ENCODE measurements around the gene WNK3. TPM values are rescaled to one million over a fixed set of nuclear protein-coding genes. Genes with fewer than 3 reads are reported as not detected.

The WNK3 gene
- total and polyA plus RNA-seq, 2 donors (not counting 1 experiment from before 2014, with no cell fraction given), result 0.12 to 1.2 TPM

GRCh38 chrX:54180403-54180802 lies 177.4 kb downstream of the WNK3 start:
- peaks cover 20 to 24% of the 10 kb centered on the region in 2 donors for H3K4me1 ChIP-seq (ENCODE audit: control insufficient read depth in 2 of 2, insufficient read depth in 2 of 2, low read length in 2 of 2)
- WGBS (ENCODE audit: insufficient coverage), result no CpG with 5 or more reads among the region's 4 CpGs
- H2AFZ ChIP-seq (ENCODE audit: insufficient read depth, low read depth, low read length, poor library complexity, severe bottlenecking), result no peak overlapping the region
- Mint-ChIP-seq H3K9me3 (ENCODE audit: insufficient read depth) (no peaks in the 10 kb centered on the region), H3K4me1 (peaks cover 56% of the 10 kb centered on the region), H3K4me3 (peak overlapping the region; percentile 40), H3K27ac (no peak overlapping the region), H3K27me3 (no peaks in the 10 kb centered on the region)
- ChIA-PET POLR2A (no interaction called here), CTCF (no interaction called here)
- H3K9ac ChIP-seq (ENCODE audit: low read length), result no peak overlapping the region
- H3K36me3 ChIP-seq (replicated peaks in 1 of 2; ENCODE audit: control extremely low read depth in 1 of 2, control insufficient read depth in 1 of 2, extremely low read depth in 1 of 2, insufficient read depth in 2 of 2, low read length in 1 of 2), result peaks cover 0 to 7% of the 10 kb centered on the region in 2 experiments
- H3K9me3 ChIP-seq (ENCODE audit: control extremely low read depth in 1 of 3, control insufficient read depth in 2 of 3, insufficient read depth in 1 of 3, low read length in 2 of 3), result no peaks in the 10 kb centered on the region
- TF ChIP-seq CTCF (IDR thresholded peaks at IDR 0.05), result no peak
- TF ChIP-seq EZH2 (IDR thresholded peaks at IDR 0.05; ENCODE audit: borderline replicate concordance, insufficient read depth, low read depth, low read length, poor library complexity, severe bottlenecking), result no peak
- DNase-seq (no peak), ATAC-seq (ENCODE audit: low read depth) (no peak)
- H3K4me3 ChIP-seq (ENCODE audit: control extremely low read depth in 1 of 5, extremely low read depth in 1 of 5, insufficient read depth in 1 of 5, low read depth in 2 of 5, low read length in 4 of 5), result no peak overlapping the region
- no peaks in the 10 kb centered on the region for H3K27me3 ChIP-seq (replicated peaks in 1 of 4; ENCODE audit: control extremely low read depth in 1 of 4, control insufficient read depth in 3 of 4, insufficient read depth in 4 of 4, low read length in 3 of 4)
- peak overlapping the region; percentile 3 for H3K4me2 ChIP-seq (replicated peaks; ENCODE audit: low read depth, low read length, poor library complexity, severe bottlenecking)
- H3K27ac ChIP-seq (ENCODE audit: low read length in 2 of 2), result no peak overlapping the region
- H3K79me2 ChIP-seq (ENCODE audit: control insufficient read depth, insufficient read depth, low read length), result peaks cover 29% of the 10 kb centered on the region
- intact Hi-C loops (cut with micrococcal nuclease), result no loop called here
- no peaks in the 10 kb centered on the region for H4K20me1 ChIP-seq (ENCODE audit: control insufficient read depth, insufficient read depth, low read length, poor library complexity, severe bottlenecking)

- ATAC-seq (ENCODE audit: low read depth) (no peak), DNase-seq (no peak)
- no peak overlapping the region for H3K27ac ChIP-seq (ENCODE audit: low read length in 2 of 2)
- H3K27me3 ChIP-seq (replicated peaks in 1 of 4; ENCODE audit: control extremely low read depth in 1 of 4, control insufficient read depth in 3 of 4, insufficient read depth in 4 of 4, low read length in 3 of 4), result no peaks in the 10 kb centered on the region
- no peak overlapping the region for H2AFZ ChIP-seq (ENCODE audit: insufficient read depth, low read depth, low read length, poor library complexity, severe bottlenecking)
- Mint-ChIP-seq H3K27ac (no peak overlapping the region), H3K27me3 (no peaks in the 10 kb centered on the region), H3K4me3 (no peak overlapping the region), H3K4me1 (peaks cover 66% of the 10 kb centered on the region), H3K9me3 (ENCODE audit: insufficient read depth) (no peaks in the 10 kb centered on the region)
- intact Hi-C loops (cut with micrococcal nuclease), result no loop called here
- WGBS (ENCODE audit: insufficient coverage), result no CpG with 5 or more reads among the region's 5 CpGs
- POLR2A ChIA-PET, result no interaction called here
- CTCF ChIA-PET, result no interaction called here
- no peaks in the 10 kb centered on the region for H4K20me1 ChIP-seq (ENCODE audit: control insufficient read depth, insufficient read depth, low read length, poor library complexity, severe bottlenecking)
- TF ChIP-seq CTCF (IDR thresholded peaks at IDR 0.05) (no peak), EZH2 (IDR thresholded peaks at IDR 0.05; ENCODE audit: borderline replicate concordance, insufficient read depth, low read depth, low read length, poor library complexity, severe bottlenecking) (no peak)
- peaks cover 34% of the 10 kb centered on the region for H3K79me2 ChIP-seq (ENCODE audit: control insufficient read depth, insufficient read depth, low read length)
- no peak overlapping the region for H3K4me2 ChIP-seq (replicated peaks; ENCODE audit: low read depth, low read length, poor library complexity, severe bottlenecking)
- H3K9me3 ChIP-seq (ENCODE audit: control extremely low read depth in 1 of 3, control insufficient read depth in 2 of 3, insufficient read depth in 1 of 3, low read length in 2 of 3), result no peaks in the 10 kb centered on the region
- peaks cover 0 to 7% of the 10 kb centered on the region in 2 experiments for H3K36me3 ChIP-seq (replicated peaks in 1 of 2; ENCODE audit: control extremely low read depth in 1 of 2, control insufficient read depth in 1 of 2, extremely low read depth in 1 of 2, insufficient read depth in 2 of 2, low read length in 1 of 2)
- H3K9ac ChIP-seq (ENCODE audit: low read length), result no peak overlapping the region
- no peak overlapping the region for H3K4me3 ChIP-seq (ENCODE audit: control extremely low read depth in 1 of 5, extremely low read depth in 1 of 5, insufficient read depth in 1 of 5, low read depth in 2 of 5, low read length in 4 of 5)
- peaks cover 20 to 26% of the 10 kb centered on the region in 2 donors for H3K4me1 ChIP-seq (ENCODE audit: control insufficient read depth in 2 of 2, insufficient read depth in 2 of 2, low read length in 2 of 2)
Observed at GRCh38 chrX:54178100-54178940, 179.5 kb downstream of the WNK3 start.
